Measurements from ENCODE around the gene WDR20. TPM values are rescaled to one million over a fixed set of nuclear protein-coding genes. Genes with fewer than 3 reads are reported as not detected.

Gene WDR20
- total and polyA plus RNA-seq, 2 of the 8 experiments (the other 6 are each of a cell fraction or from before 2014, with no cell fraction given) = 11.2 to 26.7 TPM

- TF ChIP-seq, protein P1, sequence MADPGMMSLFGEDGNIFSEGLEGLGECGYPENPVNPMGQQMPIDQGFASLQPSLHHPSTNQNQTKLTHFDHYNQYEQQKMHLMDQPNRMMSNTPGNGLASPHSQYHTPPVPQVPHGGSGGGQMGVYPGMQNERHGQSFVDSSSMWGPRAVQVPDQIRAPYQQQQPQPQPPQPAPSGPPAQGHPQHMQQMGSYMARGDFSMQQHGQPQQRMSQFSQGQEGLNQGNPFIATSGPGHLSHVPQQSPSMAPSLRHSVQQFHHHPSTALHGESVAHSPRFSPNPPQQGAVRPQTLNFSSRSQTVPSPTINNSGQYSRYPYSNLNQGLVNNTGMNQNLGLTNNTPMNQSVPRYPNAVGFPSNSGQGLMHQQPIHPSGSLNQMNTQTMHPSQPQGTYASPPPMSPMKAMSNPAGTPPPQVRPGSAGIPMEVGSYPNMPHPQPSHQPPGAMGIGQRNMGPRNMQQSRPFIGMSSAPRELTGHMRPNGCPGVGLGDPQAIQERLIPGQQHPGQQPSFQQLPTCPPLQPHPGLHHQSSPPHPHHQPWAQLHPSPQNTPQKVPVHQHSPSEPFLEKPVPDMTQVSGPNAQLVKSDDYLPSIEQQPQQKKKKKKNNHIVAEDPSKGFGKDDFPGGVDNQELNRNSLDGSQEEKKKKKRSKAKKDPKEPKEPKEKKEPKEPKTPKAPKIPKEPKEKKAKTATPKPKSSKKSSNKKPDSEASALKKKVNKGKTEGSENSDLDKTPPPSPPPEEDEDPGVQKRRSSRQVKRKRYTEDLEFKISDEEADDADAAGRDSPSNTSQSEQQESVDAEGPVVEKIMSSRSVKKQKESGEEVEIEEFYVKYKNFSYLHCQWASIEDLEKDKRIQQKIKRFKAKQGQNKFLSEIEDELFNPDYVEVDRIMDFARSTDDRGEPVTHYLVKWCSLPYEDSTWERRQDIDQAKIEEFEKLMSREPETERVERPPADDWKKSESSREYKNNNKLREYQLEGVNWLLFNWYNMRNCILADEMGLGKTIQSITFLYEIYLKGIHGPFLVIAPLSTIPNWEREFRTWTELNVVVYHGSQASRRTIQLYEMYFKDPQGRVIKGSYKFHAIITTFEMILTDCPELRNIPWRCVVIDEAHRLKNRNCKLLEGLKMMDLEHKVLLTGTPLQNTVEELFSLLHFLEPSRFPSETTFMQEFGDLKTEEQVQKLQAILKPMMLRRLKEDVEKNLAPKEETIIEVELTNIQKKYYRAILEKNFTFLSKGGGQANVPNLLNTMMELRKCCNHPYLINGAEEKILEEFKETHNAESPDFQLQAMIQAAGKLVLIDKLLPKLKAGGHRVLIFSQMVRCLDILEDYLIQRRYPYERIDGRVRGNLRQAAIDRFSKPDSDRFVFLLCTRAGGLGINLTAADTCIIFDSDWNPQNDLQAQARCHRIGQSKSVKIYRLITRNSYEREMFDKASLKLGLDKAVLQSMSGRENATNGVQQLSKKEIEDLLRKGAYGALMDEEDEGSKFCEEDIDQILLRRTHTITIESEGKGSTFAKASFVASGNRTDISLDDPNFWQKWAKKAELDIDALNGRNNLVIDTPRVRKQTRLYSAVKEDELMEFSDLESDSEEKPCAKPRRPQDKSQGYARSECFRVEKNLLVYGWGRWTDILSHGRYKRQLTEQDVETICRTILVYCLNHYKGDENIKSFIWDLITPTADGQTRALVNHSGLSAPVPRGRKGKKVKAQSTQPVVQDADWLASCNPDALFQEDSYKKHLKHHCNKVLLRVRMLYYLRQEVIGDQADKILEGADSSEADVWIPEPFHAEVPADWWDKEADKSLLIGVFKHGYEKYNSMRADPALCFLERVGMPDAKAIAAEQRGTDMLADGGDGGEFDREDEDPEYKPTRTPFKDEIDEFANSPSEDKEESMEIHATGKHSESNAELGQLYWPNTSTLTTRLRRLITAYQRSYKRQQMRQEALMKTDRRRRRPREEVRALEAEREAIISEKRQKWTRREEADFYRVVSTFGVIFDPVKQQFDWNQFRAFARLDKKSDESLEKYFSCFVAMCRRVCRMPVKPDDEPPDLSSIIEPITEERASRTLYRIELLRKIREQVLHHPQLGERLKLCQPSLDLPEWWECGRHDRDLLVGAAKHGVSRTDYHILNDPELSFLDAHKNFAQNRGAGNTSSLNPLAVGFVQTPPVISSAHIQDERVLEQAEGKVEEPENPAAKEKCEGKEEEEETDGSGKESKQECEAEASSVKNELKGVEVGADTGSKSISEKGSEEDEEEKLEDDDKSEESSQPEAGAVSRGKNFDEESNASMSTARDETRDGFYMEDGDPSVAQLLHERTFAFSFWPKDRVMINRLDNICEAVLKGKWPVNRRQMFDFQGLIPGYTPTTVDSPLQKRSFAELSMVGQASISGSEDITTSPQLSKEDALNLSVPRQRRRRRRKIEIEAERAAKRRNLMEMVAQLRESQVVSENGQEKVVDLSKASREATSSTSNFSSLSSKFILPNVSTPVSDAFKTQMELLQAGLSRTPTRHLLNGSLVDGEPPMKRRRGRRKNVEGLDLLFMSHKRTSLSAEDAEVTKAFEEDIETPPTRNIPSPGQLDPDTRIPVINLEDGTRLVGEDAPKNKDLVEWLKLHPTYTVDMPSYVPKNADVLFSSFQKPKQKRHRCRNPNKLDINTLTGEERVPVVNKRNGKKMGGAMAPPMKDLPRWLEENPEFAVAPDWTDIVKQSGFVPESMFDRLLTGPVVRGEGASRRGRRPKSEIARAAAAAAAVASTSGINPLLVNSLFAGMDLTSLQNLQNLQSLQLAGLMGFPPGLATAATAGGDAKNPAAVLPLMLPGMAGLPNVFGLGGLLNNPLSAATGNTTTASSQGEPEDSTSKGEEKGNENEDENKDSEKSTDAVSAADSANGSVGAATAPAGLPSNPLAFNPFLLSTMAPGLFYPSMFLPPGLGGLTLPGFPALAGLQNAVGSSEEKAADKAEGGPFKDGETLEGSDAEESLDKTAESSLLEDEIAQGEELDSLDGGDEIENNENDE (IDR thresholded peaks at IDR 0.05; ENCODE audit: insufficient replicate concordance, low read length) = no peak
- TF ChIP-seq SRF (IDR thresholded peaks at IDR 0.05; ENCODE audit: low read depth, low read length) (no peak), RNF2 (IDR thresholded peaks at IDR 0.05; ENCODE audit: borderline replicate concordance, low read depth, low read length, missing control alignments, poor library complexity, severe bottlenecking) (no peak), RBBP5 (IDR thresholded peaks at IDR 0.05; ENCODE audit: borderline replicate concordance, low read depth, low read length) (no peak), SAP30 (IDR thresholded peaks at IDR 0.05; ENCODE audit: insufficient read depth, insufficient replicate concordance, low read length) (no peak), CTBP2 (IDR thresholded peaks at IDR 0.05; ENCODE audit: borderline replicate concordance, insufficient read depth, insufficient read length, low read length) (no peak)
Observed at GRCh38 chr14:102158797-102159196, 19.1 kb downstream of the WDR20 start (continued).
